ENCODE measurements around the gene NFAT5.
"Not testable (repeated sequence)": the region's sequence is repeated elsewhere in the genome, so short reads cannot be mapped to it uniquely, and the experiment has no call there.

GRCh38 chr16:69729030-69729429, 163.3 kb downstream of the NFAT5 start:
- TF ChIP-seq CTCF, POLR2A (IDR thresholded peaks at IDR 0.05): not testable (repeated sequence)
